SH-SY5Y (cell line): ENCODE results near the gene SLC17A4.

ENCODE experiments used
- GATA2 ChIP-seq: IDR thresholded peaks from 2 replicates; pipeline ENCODE4 v1.6.1; 2011; ENCODE audit warnings: mild to moderate bottlenecking, low read depth, low read length
- GATA3 ChIP-seq: IDR thresholded peaks from 2 replicates; pipeline ENCODE4 v1.6.1; 2011; ENCODE audit warnings: low read depth, mild to moderate bottlenecking, low read length, moderate library complexity

The SLC17A4 gene

DNA sequence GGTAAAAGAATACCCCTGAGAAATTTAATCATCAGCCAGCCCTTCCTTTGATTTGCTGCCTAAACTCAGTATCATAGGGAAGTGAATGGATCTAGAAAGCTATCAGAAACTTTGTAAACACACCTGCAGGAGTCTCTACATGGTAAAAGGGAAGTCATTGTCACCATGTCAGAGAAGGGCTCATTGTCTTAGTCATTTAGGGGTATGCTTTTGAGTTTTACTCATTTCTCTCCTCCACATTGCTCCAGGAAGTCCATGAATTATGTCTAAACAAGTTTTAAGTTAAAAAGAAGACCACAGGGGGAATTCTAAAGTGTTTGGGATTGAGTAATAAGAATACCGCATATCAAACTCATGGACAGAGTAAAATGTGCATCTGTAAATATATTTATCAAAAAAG is 74.8 kb downstream of the SLC17A4 start:
- TF ChIP-seq GATA2: no peak
- no peak for TF ChIP-seq GATA3

DNA sequence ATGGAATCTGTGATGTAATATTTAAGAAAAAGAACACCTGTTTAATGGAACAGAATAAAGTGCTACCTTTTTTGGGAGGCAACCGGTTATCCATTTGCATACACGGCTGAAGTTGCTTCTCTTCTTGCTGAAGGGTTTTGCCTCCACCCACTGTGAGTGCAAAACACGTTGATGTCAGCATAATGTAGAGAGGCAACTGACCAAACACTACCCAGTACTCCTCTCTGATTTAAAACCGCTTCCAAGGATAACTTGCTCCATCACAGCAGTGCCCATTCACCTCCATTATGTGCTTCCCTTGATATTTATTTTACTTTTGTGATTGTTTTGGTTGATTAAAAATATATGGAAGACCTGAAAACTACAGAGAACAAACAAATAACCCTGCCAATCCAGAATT is 75.9 kb downstream of the SLC17A4 start:
- TF ChIP-seq GATA3 (no peak), GATA2 (no peak)
